Esophagus muscularis mucosa (tissue), 4 donors: Measurements from ENCODE around the gene TESMIN. TPM values are rescaled to one million over a fixed set of nuclear protein-coding genes. Genes with fewer than 3 reads are reported as not detected.

Experiments
- DNase-seq: peaks from one replicate; pipeline ENCODE4 v3.0.0-alpha.2; 2017; ENCODE audit errors: extremely low spot score
- H3K27ac ChIP-seq, 4 donors: fragments of 200-600 bp; sonication (generic); replicated peaks in 1 of 4; 1 replicate in 3 of 4; 2 replicates in 1 of 4; pipeline ENCODE4 v1.5.1; 2016 to 2019; ENCODE audit warnings: mild to moderate bottlenecking in 1 of 4
- H3K27me3 ChIP-seq, 4 donors: fragments of 200-600 bp; sonication (generic); one replicate each; pipeline versions ENCODE4 v1.5.1 to v1.6.0; 2016 to 2019
- H3K36me3 ChIP-seq, 4 donors: fragments of 200-600 bp; sonication (generic); one replicate each; pipeline ENCODE4 v1.5.1; 2016 to 2019
- H3K4me1 ChIP-seq, 4 donors: fragments of 200-600 bp; sonication (generic); one replicate each; pipeline ENCODE4 v1.5.1; 2016 to 2019
- H3K4me3 ChIP-seq, 4 donors: fragments of 200-600 bp; sonication (generic); 1 replicate in 2 of 4; 2 replicates in 2 of 4; pipeline ENCODE4 v1.5.1; 2016 to 2019; ENCODE audit warnings: mild to moderate bottlenecking in 4 of 4, moderate library complexity in 1 of 4
- H3K9me3 ChIP-seq, 4 donors: fragments of 200-600 bp; sonication (generic); 1 replicate in 3 of 4; 2 replicates in 1 of 4; pipeline ENCODE4 v1.5.1; 2016 to 2019
- CTCF ChIP-seq, 3 experiments: fragments of 200-600 bp in 2 of 3; fragments of 450-650 bp in 1 of 3; sonication (generic) in 2 of 3; IDR thresholded peaks; one replicate each; pipeline ENCODE4 v1.5.1; 2017 to 2019; ENCODE audit warnings: antibody characterized with exemption in 3 of 3, mild to moderate bottlenecking in 2 of 3, moderate library complexity in 1 of 3
- EP300 ChIP-seq: sonication (generic); formaldehyde crosslinking; IDR thresholded peaks from one replicate; pipeline ENCODE4 v1.6.1; 2017; ENCODE audit warnings: antibody characterized with exemption
- POLR2A ChIP-seq: fragments of 450-650 bp; IDR thresholded peaks from one replicate; pipeline ENCODE4 v1.6.1; 2017; ENCODE audit warnings: antibody characterized with exemption, moderate library complexity, mild to moderate bottlenecking, low read depth
- POLR2AphosphoS5 ChIP-seq, 2 donors: sonication (generic); formaldehyde crosslinking; IDR thresholded peaks; one replicate each; pipeline ENCODE4 v1.6.1; 2017; ENCODE audit warnings: antibody characterized with exemption in 2 of 2
- WGBS: methylation state at CpG from one replicate; pipeline ENCODE4 v1.1.5; 2018; 5-methylcytosine and 5-hydroxymethylcytosine counted together
- intact Hi-C: fragments of 100-400 bp; cut with DNase I; formaldehyde crosslinking; loops from one replicate; pipeline ENCODE4 v1.15.1; 2023
- total RNA-seq, 4 donors: library from RNA; depleted of rRNA; stranded (reverse); fragments of >200 nt; gene quantifications; one replicate each; pipeline versions ENCODE4 v1.1.0 to v1.2.1, GENCODE V29; 2016

The TESMIN gene
- total RNA-seq, 4 donors from 2014 or later, result 0.78 to 2.5 (median 1.4) TPM

GRCh38 chr11:68688881-68689280 lies 62.4 kb downstream of the TESMIN start:
- H3K27me3 ChIP-seq, result peaks cover 5 to 80% (median 25%) of the 10 kb centered on the region in 4 donors

GRCh38 chr11:68687986-68688385 lies 63.3 kb downstream of the TESMIN start:
- H3K27ac ChIP-seq, result no peak overlapping the region
- peaks cover 5 to 81% (median 30%) of the 10 kb centered on the region in 4 donors for H3K27me3 ChIP-seq
- no peaks in the 10 kb centered on the region for H3K36me3 ChIP-seq
- no peak for TF ChIP-seq EP300
- DNase-seq, result no peak
- H3K9me3 ChIP-seq, result no peaks in the 10 kb centered on the region
- intact Hi-C loops, result no loop called here
- H3K4me3 ChIP-seq, result no peak overlapping the region
- 90% methylated on average over 7 of the region's 14 CpGs for WGBS
- peaks cover 12 to 18% (median 14%) of the 10 kb centered on the region in 4 donors for H3K4me1 ChIP-seq

More at GRCh38 chr11:68688881-68689280, 62.4 kb downstream of the TESMIN start:
- 89% methylated on average over 12 of the region's 12 CpGs for WGBS
- H3K9me3 ChIP-seq, result no peaks in the 10 kb centered on the region
- peaks cover 12 to 16% (median 14%) of the 10 kb centered on the region in 4 donors for H3K4me1 ChIP-seq
- intact Hi-C loops, result no loop called here
- H3K27ac ChIP-seq, result no peak overlapping the region
- no peak overlapping the region for H3K4me3 ChIP-seq
- no peak for DNase-seq
- no peaks in the 10 kb centered on the region for H3K36me3 ChIP-seq
- TF ChIP-seq POLR2AphosphoS5 (IDR thresholded peaks at IDR 0.05) (no peak), POLR2A (no peak), CTCF (IDR thresholded peaks at IDR 0.05) (no peak), EP300 (no peak)

- intact Hi-C loops, result no loop called here
- no peak for TF ChIP-seq POLR2A
- TF ChIP-seq POLR2AphosphoS5 (IDR thresholded peaks at IDR 0.05), result no peak
- TF ChIP-seq CTCF (IDR thresholded peaks at IDR 0.05), result no peak
- TF ChIP-seq EP300, result no peak
- Histone ChIP-seq H3K4me3 (no peak overlapping the region), H3K27me3 (peaks cover 5 to 77% (median 30%) of the 10 kb centered on the region in 4 donors), H3K27ac (no peak overlapping the region), H3K36me3 (no peaks in the 10 kb centered on the region), H3K9me3 (no peaks in the 10 kb centered on the region), H3K4me1 (peaks cover 12 to 18% (median 14%) of the 10 kb centered on the region in 4 donors)
- WGBS, result 65% methylated on average over 9 of the region's 9 CpGs
- no peak for DNase-seq
Observed at GRCh38 chr11:68687311-68687710, 64.0 kb downstream of the TESMIN start.

GRCh38 chr11:68686486-68686885 lies 64.8 kb downstream of the TESMIN start:
- no peak overlapping the region for H3K27ac ChIP-seq
- no peak for DNase-seq
- no peak overlapping the region for H3K4me3 ChIP-seq
- intact Hi-C loops, result no loop called here
- no peaks in the 10 kb centered on the region for H3K36me3 ChIP-seq
- TF ChIP-seq EP300, result no peak
- TF ChIP-seq CTCF (IDR thresholded peaks at IDR 0.05), result no peak
- TF ChIP-seq POLR2AphosphoS5 (IDR thresholded peaks at IDR 0.05), result no peak
- no peak for TF ChIP-seq POLR2A
- no peaks in the 10 kb centered on the region for H3K9me3 ChIP-seq
- 97% methylated on average over 11 of the region's 12 CpGs for WGBS
- H3K27me3 ChIP-seq, result peaks cover 5 to 70% (median 30%) of the 10 kb centered on the region in 4 donors
- H3K4me1 ChIP-seq, result peaks cover 12 to 18% (median 14%) of the 10 kb centered on the region in 4 donors

- no peak for TF ChIP-seq EP300
- no peak for TF ChIP-seq POLR2A
- no peak for TF ChIP-seq POLR2AphosphoS5 (IDR thresholded peaks at IDR 0.05)
- TF ChIP-seq CTCF (IDR thresholded peaks at IDR 0.05), result no peak
- WGBS, result 97% methylated on average over 18 of the region's 18 CpGs
Observed at GRCh38 chr11:68685656-68686380, 65.5 kb downstream of the TESMIN start.

More at GRCh38 chr11:68685656-68686380, 65.5 kb downstream of the TESMIN start:
- no peaks in the 10 kb centered on the region for H3K9me3 ChIP-seq
- H3K4me3 ChIP-seq, result no peak overlapping the region
- no peak for DNase-seq
- H3K4me1 ChIP-seq, result peaks cover 12 to 18% (median 14%) of the 10 kb centered on the region in 4 donors
- no peak overlapping the region for H3K27ac ChIP-seq
- H3K27me3 ChIP-seq, result peaks cover 5 to 68% (median 30%) of the 10 kb centered on the region in 4 donors
- intact Hi-C loops, result no loop called here
- H3K36me3 ChIP-seq, result no peaks in the 10 kb centered on the region
